HG03565 (cell line): ENCODE data around the gene RPS5.
"Not testable (repeated sequence)": the region's sequence is repeated elsewhere in the genome, so short reads cannot be mapped to it uniquely, and the experiment has no call there.

Experiments used
- ATAC-seq: cut with Tn5 transposase; IDR thresholded peaks from one replicate; pipeline ENCODE4 v1.9.1; 2021; ENCODE audit warnings: mild to moderate bottlenecking, moderate library complexity; ENCODE audit not compliant: unreplicated experiment

RPS5 gene

DNA sequence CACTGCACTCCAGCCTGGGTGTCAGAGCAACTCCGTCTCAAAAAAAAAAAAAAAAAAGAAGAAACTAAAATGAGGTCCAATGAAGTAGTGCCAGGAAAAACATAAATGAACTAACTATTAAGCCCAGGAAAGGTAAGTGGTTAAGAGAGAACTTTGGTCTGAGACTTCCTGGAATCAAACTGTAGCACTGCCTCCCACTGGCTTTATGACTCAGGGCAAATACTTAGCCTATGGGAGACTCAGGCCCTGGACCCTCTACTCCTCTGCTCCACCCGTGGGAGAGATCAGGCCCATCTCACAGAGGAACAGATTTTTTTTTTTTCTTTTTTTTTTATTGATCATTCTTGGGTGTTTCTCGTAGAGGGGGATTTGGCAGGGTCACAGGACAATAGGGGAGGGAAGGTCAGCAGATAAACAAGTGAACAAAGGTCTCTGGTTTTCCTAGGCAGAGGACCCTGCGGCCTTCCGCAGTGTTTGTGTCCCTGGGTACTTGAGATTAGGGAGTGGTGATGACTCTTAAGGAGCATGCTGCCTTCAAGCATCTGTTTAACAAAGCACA is 16.9 kb downstream of the RPS5 start:
- ATAC-seq = not testable (repeated sequence)

GRCh38 chr19:58406818-58407657 is 20.0 kb downstream of the RPS5 start:
- no peak for ATAC-seq

DNA sequence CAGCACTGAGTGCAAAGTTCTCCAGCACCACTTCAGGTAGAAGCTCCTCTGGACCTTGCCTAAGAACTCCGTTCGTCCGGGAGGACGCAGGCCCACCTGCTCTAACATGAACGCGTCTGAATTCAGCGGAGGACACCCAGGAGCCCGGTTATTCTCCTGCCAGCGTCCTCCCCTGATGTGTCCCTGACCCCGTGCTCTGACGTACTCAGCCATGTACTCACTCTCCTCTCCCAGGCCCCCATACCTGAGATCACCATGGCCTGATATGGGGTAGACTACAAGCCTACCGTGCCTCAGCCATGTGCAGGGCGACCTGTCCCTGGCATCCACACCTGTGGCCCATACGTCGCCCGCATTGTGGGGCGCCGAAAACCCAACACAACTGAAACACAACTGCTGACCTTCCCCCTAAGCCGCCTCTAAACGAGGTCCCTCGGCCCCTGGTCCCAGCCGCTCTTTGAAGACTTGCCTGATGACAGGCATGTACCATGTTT is 20.6 kb downstream of the RPS5 start:
- no peak for ATAC-seq

DNA sequence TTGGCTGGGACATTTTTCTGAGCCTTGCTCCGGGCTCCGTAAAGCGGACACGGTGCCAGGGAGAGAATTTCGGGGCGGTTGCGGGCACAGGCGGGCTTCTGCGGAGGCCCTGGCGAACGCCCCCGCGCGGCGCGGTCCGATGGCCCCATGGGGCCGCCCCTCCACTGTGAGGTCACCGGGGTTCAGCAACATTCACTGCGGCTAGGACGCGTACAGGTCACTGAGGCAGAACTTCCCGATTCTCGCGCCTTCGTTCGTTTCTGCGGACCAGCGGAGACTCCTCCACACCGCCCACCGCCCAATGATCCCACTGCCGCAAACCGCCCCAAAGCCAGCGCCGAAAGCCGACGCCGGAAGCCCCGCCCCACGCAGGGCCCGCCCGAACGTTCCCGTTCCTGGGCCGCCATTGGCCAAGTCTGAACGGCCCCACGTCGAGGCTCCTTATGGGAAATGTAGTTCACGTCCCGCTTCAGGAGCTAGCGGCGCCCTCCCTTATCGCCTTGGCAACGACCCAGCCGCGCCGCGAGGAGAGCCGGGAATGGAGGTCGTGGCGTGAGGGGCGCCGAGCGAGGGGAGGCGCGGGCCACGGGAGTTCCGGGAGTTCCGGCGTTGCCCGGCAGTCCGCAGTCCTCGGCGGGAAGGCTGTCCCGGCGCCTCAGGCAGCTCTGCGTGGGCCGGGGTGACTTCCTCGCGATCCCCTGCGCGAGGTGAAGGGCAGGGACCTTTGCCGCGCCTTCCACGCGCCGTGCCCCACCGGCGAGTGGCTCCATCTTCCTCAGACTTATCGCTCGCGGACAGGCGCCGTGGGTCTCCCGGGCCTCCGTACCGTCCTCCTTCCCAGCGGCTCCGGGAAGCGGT is 21.3 kb downstream of the RPS5 start, which contains the start of gene ZNF584:
Gene ZNF584, plus strand, starts transcription at position 498 of the 858 bp plus-strand sequence. CDS start 499 bp downstream, outside the sequence.
- peak; percentile 82 for ATAC-seq

GRCh38 chr19:58409010-58409790 is 22.1 kb downstream of the RPS5 start:
- no peak for ATAC-seq

DNA sequence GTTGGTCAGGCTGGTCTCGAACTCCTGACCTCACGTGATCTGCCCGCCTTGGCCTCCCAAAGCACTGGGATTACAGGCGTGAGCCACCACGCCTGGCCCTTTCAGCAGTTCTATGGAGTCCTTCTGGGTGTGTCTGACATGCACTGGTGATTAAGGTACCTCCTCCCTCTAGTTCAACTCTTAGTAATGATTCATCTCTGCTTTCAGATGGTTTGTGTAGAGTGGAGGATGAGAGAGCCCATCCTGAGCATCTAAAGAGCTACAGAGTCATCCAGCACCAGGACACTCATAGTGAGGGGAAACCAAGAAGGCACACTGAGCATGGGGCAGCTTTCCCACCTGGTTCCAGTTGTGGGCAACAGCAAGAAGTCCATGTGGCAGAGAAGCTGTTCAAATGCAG is 29.5 kb downstream of the RPS5 start:
- no peak for ATAC-seq

DNA sequence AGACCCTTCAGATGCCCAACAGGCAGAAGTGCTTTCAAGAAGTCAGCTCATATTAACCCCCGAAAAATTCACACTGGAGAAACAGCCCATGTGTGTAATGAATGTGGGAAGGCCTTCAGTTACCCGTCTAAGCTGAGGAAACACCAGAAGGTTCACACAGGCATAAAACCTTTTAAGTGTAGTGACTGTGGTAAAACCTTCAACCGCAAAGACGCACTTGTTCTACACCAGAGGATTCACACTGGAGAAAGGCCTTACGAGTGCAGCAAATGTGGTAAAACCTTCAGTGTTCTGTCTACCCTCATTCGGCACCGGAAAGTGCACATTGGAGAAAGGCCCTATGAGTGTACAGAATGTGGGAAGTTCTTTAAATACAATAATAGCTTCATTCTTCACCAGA is 30.0 kb downstream of the RPS5 start:
- ATAC-seq = no peak

GRCh38 chr19:58428617-58429016 is 41.5 kb downstream of the RPS5 start:
- ATAC-seq = no peak

GRCh38 chr19:58429745-58430144 is 42.7 kb downstream of the RPS5 start:
- no peak for ATAC-seq

GRCh38 chr19:58434217-58434616 is 47.1 kb downstream of the RPS5 start:
- no peak for ATAC-seq

GRCh38 chr19:58439576-58440554 is 52.8 kb downstream of the RPS5 start, which contains the start of gene ZNF132:
Gene ZNF132, minus strand, starts transcription at chr19:58440153. Its CDS starts 332 bp downstream, at chr19:58439821.
- ATAC-seq = peak; percentile 92

DNA sequence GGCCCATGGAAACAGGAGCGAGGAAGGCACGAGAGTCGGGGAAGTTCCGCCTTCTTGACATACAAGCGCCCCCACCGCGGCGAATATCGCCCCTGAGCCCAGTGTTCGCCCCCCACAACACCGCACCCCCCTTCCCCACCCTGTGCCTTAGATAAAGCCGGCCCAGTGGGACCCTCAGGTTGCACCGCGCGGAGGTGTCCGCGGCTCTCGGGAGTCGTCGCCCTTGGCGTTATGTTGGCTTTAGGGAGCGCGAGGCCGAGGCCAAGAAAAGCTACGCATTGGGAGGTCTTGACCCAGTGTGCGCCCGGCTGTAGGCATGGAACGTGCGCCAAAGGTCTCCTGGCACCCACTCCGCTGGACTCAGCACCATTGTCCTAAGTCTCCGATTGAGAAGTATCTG is 53.5 kb downstream of the RPS5 start:
- no peak for ATAC-seq

GRCh38 chr19:58442986-58443385 is 55.9 kb downstream of the RPS5 start:
- not testable (repeated sequence) for ATAC-seq
